ENCODE results near the gene PHF24.
"Not testable (repeated sequence)": the region's sequence is repeated elsewhere in the genome, so short reads cannot be mapped to it uniquely, and the experiment has no call there.

PHF24 gene

GRCh38 chr9:35000535-35001284 lies 42.6 kb downstream of the PHF24 start:
- Histone ChIP-seq H3K27ac (no peak overlapping the region), H3K4me3 (no peak overlapping the region)
- no peak for DNase-seq (ENCODE audit: low spot score)
- no peak for TF ChIP-seq CTCF (IDR thresholded peaks at IDR 0.05)

- TF ChIP-seq CTCF (IDR thresholded peaks at IDR 0.05): no peak
- Histone ChIP-seq H3K4me3 (no peak overlapping the region), H3K27ac (peak overlapping the region in 1 of 2 donors; percentile 16)
- DNase-seq (ENCODE audit: low spot score): no peak
Measured at GRCh38 chr9:35001285-35001677, 43.2 kb downstream of the PHF24 start.

GRCh38 chr9:35001803-35002502 lies 43.9 kb downstream of the PHF24 start:
- no peak for DNase-seq (ENCODE audit: low spot score)

GRCh38 chr9:35002623-35003022 lies 44.5 kb downstream of the PHF24 start:
- Histone ChIP-seq H3K27ac (no peak overlapping the region), H3K4me3 (no peak overlapping the region)
- TF ChIP-seq CTCF (IDR thresholded peaks at IDR 0.05): no peak
- no peak for DNase-seq (ENCODE audit: low spot score)

More at GRCh38 chr9:35001803-35002502, 43.9 kb downstream of the PHF24 start:
- no peak overlapping the region for H3K27ac ChIP-seq
- H3K4me3 ChIP-seq: no peak overlapping the region
- no peak for TF ChIP-seq CTCF (IDR thresholded peaks at IDR 0.05)

GRCh38 chr9:35004299-35004698 lies 46.2 kb downstream of the PHF24 start:
- not testable (repeated sequence) for H3K27ac ChIP-seq; DNase-seq (ENCODE audit: low spot score); H3K4me3 ChIP-seq

GRCh38 chr9:35010351-35010958 lies 52.4 kb downstream of the PHF24 start:
- no peak for DNase-seq (ENCODE audit: low spot score)
- H3K4me3 ChIP-seq: no peak overlapping the region
- no peak overlapping the region for H3K27ac ChIP-seq
- no peak for TF ChIP-seq CTCF (IDR thresholded peaks at IDR 0.05)

GRCh38 chr9:35014517-35014916 lies 56.4 kb downstream of the PHF24 start:
- no peak overlapping the region for H3K27ac ChIP-seq
- TF ChIP-seq CTCF (IDR thresholded peaks at IDR 0.05): no peak
- no peak for DNase-seq (ENCODE audit: low spot score)
- no peak overlapping the region for H3K4me3 ChIP-seq

- not testable (repeated sequence) for H3K4me3 ChIP-seq; DNase-seq (ENCODE audit: low spot score); H3K27ac ChIP-seq
Measured at GRCh38 chr9:35023443-35023842, 65.4 kb downstream of the PHF24 start.
